Vein endothelial cell (primary cell): Measurements from ENCODE around the gene FKBP6. TPM values are rescaled to one million over a fixed set of nuclear protein-coding genes. Genes with fewer than 3 reads are reported as not detected.

Experiments
- small RNA-seq: library from RNA; depleted of rRNA; stranded (forward); fragments of <200 nt; gene quantifications from one replicate; pipeline ENCODE3, GENCODE V24; 2012
- total RNA-seq: library from RNA; depleted of rRNA; stranded (reverse); fragments of >200 nt; gene quantifications from 2 replicates; pipeline ENCODE4 v1.2.3, GENCODE V29; 2012

FKBP6 gene, protein sequence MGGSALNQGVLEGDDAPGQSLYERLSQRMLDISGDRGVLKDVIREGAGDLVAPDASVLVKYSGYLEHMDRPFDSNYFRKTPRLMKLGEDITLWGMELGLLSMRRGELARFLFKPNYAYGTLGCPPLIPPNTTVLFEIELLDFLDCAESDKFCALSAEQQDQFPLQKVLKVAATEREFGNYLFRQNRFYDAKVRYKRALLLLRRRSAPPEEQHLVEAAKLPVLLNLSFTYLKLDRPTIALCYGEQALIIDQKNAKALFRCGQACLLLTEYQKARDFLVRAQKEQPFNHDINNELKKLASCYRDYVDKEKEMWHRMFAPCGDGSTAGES
- total RNA-seq, result not detected in 2 replicates

DNA sequence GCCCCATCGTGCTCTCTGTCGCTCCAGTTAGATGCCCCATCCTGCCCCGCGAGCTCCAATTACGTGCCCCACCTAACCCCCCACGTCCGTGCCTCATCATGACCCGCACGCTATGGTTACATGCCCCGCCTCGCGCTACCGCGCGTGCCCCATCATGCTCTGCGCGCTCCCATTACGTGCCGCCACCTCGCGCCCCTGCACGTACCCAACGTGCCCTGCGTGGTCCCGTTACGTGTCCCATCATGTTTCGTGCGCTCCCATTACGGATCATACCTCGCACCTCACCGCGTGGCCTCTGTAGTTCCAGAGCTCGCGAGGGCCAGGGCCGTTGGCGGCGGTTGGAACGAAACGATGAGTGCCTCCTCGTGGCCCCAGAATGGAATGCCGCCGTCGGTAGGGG lies at the start of gene FKBP6, which contains the start of gene TRIM50:
Gene FKBP6 (plus strand): TSS at position 240 of the 400 bp plus-strand sequence. CDS start 268 bp downstream, outside the sequence.
Gene TRIM50 (minus strand): TSS at position 161 of the 400 bp plus-strand sequence. CDS start 3,295 bp downstream, outside the sequence.

DNA sequence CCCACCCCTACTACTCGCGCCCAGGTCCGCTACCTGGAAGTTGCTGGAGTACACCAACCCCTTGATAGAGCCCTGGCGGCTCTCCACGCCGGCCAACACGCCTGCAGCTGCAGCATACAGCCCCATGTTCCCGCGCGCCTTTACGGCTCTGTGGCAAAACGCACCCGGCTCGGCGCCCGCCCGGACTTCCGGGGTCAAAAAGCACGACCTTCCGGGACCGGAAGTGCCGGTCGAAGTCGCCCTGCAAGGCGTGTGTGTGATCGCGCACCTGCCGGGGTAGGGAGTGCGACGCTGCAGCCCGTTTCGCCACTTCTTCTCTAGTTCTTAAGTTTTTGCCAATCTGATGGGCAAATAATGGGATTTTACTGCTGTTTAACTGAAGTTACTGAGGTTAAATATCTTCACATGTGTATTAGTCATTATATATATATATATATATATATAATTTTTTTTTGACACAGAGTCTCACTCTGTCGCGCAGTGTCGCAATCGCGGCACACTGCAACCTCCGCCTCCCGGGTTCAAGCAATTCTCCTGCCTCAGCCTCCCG lies 19.2 kb upstream of the FKBP6 start, which contains the start of gene NSUN5:
Gene NSUN5 (minus strand): TSS at position 162 of the 550 bp plus-strand sequence. CDS start 36 bp downstream, at position 126.

Small RNA genes within 50 kb of the gene (small RNA-seq; reads per million reads assigned to genes)
- gene RF00019, result not detected
- not detected for gene RNU6-1080P

Other genes with a start within 250 kb of the FKBP6 start
- not detected in 2 replicates for gene SPDYE9, start 242.1 kb upstream of the FKBP6 start, total RNA-seq
- 5.2 and 5.3 TPM in 2 replicates for gene NSUN5, start 19.3 kb upstream of the FKBP6 start, total RNA-seq
- gene TRIM50, start 79 bp upstream of the FKBP6 start, total RNA-seq, result not detected in 2 replicates
- 0.67 and 1.6 TPM in 2 replicates for gene FZD9, start 105.6 kb downstream of the FKBP6 start, total RNA-seq
- gene BAZ1B, start 194.1 kb downstream of the FKBP6 start, total RNA-seq, result 45.7 and 63.6 TPM in 2 replicates
- gene BCL7B, start 229.5 kb downstream of the FKBP6 start, total RNA-seq, result 35.9 and 37.2 TPM in 2 replicates